Stimulated activated CD8-positive, alpha-beta memory T cell treated with anti-CD3 and anti-CD28 coated beads, Interleukin-15, amount 100 ng/mL, for 1 hour (primary cell): ENCODE measurements around the gene MYOM1.

Experiments used
- DNase-seq: peaks from one replicate; pipeline ENCODE4 v3.0.0-alpha.2; 2020; ENCODE audit warnings: low read depth

MYOM1 gene

GRCh38 chr18:3219631-3220335 is at the start of gene MYOM1:
TSS of gene MYOM1 (minus strand) at chr18:3219968. CDS start at chr18:3215223, 4,745 bp downstream.
- no peak for DNase-seq

- no peak for DNase-seq
Observed at GRCh38 chr18:3269241-3269913, 49.6 kb upstream of the MYOM1 start.

GRCh38 chr18:3268306-3268705 is 48.5 kb upstream of the MYOM1 start:
- DNase-seq = no peak

- no peak for DNase-seq
Observed at GRCh38 chr18:3266062-3266608, 46.4 kb upstream of the MYOM1 start.

GRCh38 chr18:3265564-3266033 is 45.8 kb upstream of the MYOM1 start:
- DNase-seq = no peak

GRCh38 chr18:3264362-3264761 is 44.6 kb upstream of the MYOM1 start:
- DNase-seq = no peak

GRCh38 chr18:3263132-3263700 is 43.4 kb upstream of the MYOM1 start:
- DNase-seq = no peak

GRCh38 chr18:3262234-3263131 is 42.7 kb upstream of the MYOM1 start:
- no peak for DNase-seq

- DNase-seq = peak; percentile 50
Observed at GRCh38 chr18:3261373-3262233, 41.8 kb upstream of the MYOM1 start, which contains the start of gene MYL12B. TSS of gene MYL12B (plus strand) at chr18:3262133. CDS start at chr18:3272899, 10,766 bp downstream.

- no peak for DNase-seq
Observed at GRCh38 chr18:3260995-3261372, 41.2 kb upstream of the MYOM1 start.

- no peak for DNase-seq
Observed at GRCh38 chr18:3257627-3258120, 37.9 kb upstream of the MYOM1 start.

- DNase-seq = no peak
Observed at GRCh38 chr18:3256693-3257626, 37.2 kb upstream of the MYOM1 start.

- no peak for DNase-seq
Observed at GRCh38 chr18:3255611-3256165, 35.9 kb upstream of the MYOM1 start.

- no peak for DNase-seq
Observed at GRCh38 chr18:3254725-3255124, 35.0 kb upstream of the MYOM1 start.

GRCh38 chr18:3252843-3253242 is 33.1 kb upstream of the MYOM1 start:
- no peak for DNase-seq

GRCh38 chr18:3251963-3252277 is 32.2 kb upstream of the MYOM1 start:
- no peak for DNase-seq

- DNase-seq = no peak
Observed at GRCh38 chr18:3251249-3251962, 31.6 kb upstream of the MYOM1 start.

GRCh38 chr18:3250237-3251107 is 30.7 kb upstream of the MYOM1 start:
- DNase-seq = no peak
